ENCODE results near the gene ETV4. TPM values are rescaled to one million over a fixed set of nuclear protein-coding genes. Genes with fewer than 3 reads are reported as not detected.

Gene ETV4
- polyA plus RNA-seq, 2 donors: 4.1 to 7.4 TPM

DNA sequence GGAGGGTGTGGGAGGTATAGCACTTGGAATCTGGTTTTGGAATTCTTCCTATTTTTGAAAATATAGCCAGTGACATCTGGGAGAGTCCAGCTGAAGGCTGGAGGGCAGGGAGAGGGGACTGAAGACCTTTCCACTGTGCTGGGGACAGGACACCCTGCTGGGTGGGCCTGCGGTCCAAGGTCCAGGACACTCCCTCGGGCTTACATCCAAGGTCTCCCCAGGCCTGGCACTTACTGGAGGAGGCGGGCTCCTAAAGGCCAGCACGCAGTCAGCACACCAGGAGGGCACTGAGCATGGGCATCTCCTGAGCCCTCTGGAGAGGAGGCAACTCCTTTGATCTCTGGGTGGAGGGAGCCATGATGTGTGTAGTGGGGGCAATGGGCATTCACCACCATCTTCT is 35.5 kb upstream of the ETV4 start:
- H3K27ac ChIP-seq (ENCODE audit: low read depth in 2 of 2, low read length in 1 of 2): no peak overlapping the region
- no peaks in the 10 kb centered on the region for H3K9me3 ChIP-seq (ENCODE audit: control insufficient read depth in 2 of 2, insufficient read depth in 1 of 2, low read depth in 1 of 2, low read length in 1 of 2)
- H3K4me3 ChIP-seq (ENCODE audit: low read depth in 1 of 2, low read length in 2 of 2): no peak overlapping the region
- no peaks in the 10 kb centered on the region for H3K4me1 ChIP-seq (ENCODE audit: control insufficient read depth in 2 of 2, insufficient read depth in 2 of 2, low read length in 1 of 2)
- WGBS, 2 donors: 73 to 82% methylated on average over 4 of the region's 4 CpGs
- H3K36me3 ChIP-seq (ENCODE audit: control insufficient read depth in 2 of 2, insufficient read depth in 2 of 2, low read length in 1 of 2): no peaks in the 10 kb centered on the region
- no peaks in the 10 kb centered on the region for H3K27me3 ChIP-seq (ENCODE audit: control insufficient read depth in 1 of 2, insufficient read depth in 2 of 2, low read length in 2 of 2)

- no peaks in the 10 kb centered on the region for H3K4me1 ChIP-seq (ENCODE audit: control insufficient read depth in 2 of 2, insufficient read depth in 2 of 2, low read length in 1 of 2)
- WGBS, 2 donors: 74 to 75% methylated on average over 4 of the region's 4 CpGs
- no peak overlapping the region for H3K4me3 ChIP-seq (ENCODE audit: low read depth in 1 of 2, low read length in 2 of 2)
- H3K27me3 ChIP-seq (ENCODE audit: control insufficient read depth in 1 of 2, insufficient read depth in 2 of 2, low read length in 2 of 2): no peaks in the 10 kb centered on the region
- no peak overlapping the region for H3K27ac ChIP-seq (ENCODE audit: low read depth in 2 of 2, low read length in 1 of 2)
- no peaks in the 10 kb centered on the region for H3K9me3 ChIP-seq (ENCODE audit: control insufficient read depth in 2 of 2, insufficient read depth in 1 of 2, low read depth in 1 of 2, low read length in 1 of 2)
- H3K36me3 ChIP-seq (ENCODE audit: control insufficient read depth in 2 of 2, insufficient read depth in 2 of 2, low read length in 1 of 2): no peaks in the 10 kb centered on the region
Observed at GRCh38 chr17:43581130-43581529, 35.0 kb upstream of the ETV4 start.

DNA sequence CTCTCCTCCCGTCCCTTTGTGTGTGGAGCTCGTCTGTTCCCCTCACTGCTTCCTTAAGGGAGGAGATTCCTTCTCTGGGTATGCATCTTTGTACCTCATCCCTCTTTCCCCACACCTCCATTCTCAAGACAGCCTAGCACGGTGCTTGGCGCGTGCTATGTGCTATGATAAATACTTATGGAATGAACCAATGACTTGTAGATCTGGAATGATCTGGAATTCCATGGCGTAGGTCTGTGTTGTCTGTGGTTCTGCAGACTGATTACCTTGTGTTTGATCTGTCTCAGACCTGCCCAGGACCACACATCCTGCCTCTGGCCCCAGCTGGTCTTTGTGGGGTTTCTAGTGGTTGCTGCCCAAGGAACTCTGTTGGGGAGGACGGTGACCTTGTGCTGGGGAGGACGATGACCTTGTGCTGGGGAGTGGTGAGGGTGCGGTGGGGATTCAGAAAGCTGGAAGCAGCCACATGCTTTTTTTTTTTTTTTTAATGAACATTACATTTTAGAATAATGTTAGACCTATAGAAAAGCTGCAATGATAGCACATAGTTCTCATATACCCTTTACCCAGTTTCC is 33.5 kb upstream of the ETV4 start:
- no peaks in the 10 kb centered on the region for H3K4me1 ChIP-seq (ENCODE audit: control insufficient read depth in 2 of 2, insufficient read depth in 2 of 2, low read length in 1 of 2)
- H3K4me3 ChIP-seq (ENCODE audit: low read depth in 1 of 2, low read length in 2 of 2): no peak overlapping the region
- 64 to 67% methylated on average over 9 of the region's 9 CpGs for WGBS, 2 donors
- no peak overlapping the region for H3K27ac ChIP-seq (ENCODE audit: low read depth in 2 of 2, low read length in 1 of 2)
- H3K27me3 ChIP-seq (ENCODE audit: control insufficient read depth in 1 of 2, insufficient read depth in 2 of 2, low read length in 2 of 2): no peaks in the 10 kb centered on the region
- H3K36me3 ChIP-seq (ENCODE audit: control insufficient read depth in 2 of 2, insufficient read depth in 2 of 2, low read length in 1 of 2): no peaks in the 10 kb centered on the region
- H3K9me3 ChIP-seq (ENCODE audit: control insufficient read depth in 2 of 2, insufficient read depth in 1 of 2, low read depth in 1 of 2, low read length in 1 of 2): no peaks in the 10 kb centered on the region

- H3K27ac ChIP-seq (ENCODE audit: low read depth in 2 of 2, low read length in 1 of 2): no peak overlapping the region
- 17 to 29% methylated on average over 13 of the region's 13 CpGs for whole genome bisulfite sequencing, 2 donors
Observed at GRCh38 chr17:43578699-43579565, 32.8 kb upstream of the ETV4 start.

DNA sequence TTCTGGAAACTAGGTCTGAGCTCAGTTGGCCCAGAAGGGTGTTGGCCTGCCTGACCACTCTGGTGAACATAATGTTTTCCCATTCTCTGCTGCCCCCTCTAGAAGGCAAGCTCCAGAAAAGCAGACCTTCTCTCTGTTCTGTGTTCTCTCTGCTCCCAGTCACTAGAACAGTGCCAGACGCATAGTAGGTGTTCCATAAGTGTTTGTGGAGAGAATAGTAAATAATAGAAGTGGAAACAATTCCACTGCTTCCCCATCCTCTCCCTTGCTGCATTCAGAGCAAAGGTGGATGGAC is 32.2 kb upstream of the ETV4 start:
- H3K4me1 ChIP-seq (ENCODE audit: control insufficient read depth in 2 of 2, insufficient read depth in 2 of 2, low read length in 1 of 2): no peaks in the 10 kb centered on the region
- WGBS, 2 donors: 78 to 79% methylated on average over 1 of the region's 1 CpG
- no peaks in the 10 kb centered on the region for H3K36me3 ChIP-seq (ENCODE audit: control insufficient read depth in 2 of 2, insufficient read depth in 2 of 2, low read length in 1 of 2)
- H3K4me3 ChIP-seq (ENCODE audit: low read depth in 1 of 2, low read length in 2 of 2): no peak overlapping the region
- peaks cover 0 to 2% of the 10 kb centered on the region in 2 donors for H3K27me3 ChIP-seq (ENCODE audit: control insufficient read depth in 1 of 2, insufficient read depth in 2 of 2, low read length in 2 of 2)
- H3K9me3 ChIP-seq (ENCODE audit: control insufficient read depth in 2 of 2, insufficient read depth in 1 of 2, low read depth in 1 of 2, low read length in 1 of 2): no peaks in the 10 kb centered on the region
- no peak overlapping the region for H3K27ac ChIP-seq (ENCODE audit: low read depth in 2 of 2, low read length in 1 of 2)

More at GRCh38 chr17:43578699-43579565, 32.8 kb upstream of the ETV4 start:
- Histone ChIP-seq H3K4me1 (ENCODE audit: control insufficient read depth in 2 of 2, insufficient read depth in 2 of 2, low read length in 1 of 2) (no peaks in the 10 kb centered on the region), H3K36me3 (ENCODE audit: control insufficient read depth in 2 of 2, insufficient read depth in 2 of 2, low read length in 1 of 2) (no peaks in the 10 kb centered on the region), H3K27me3 (ENCODE audit: control insufficient read depth in 1 of 2, insufficient read depth in 2 of 2, low read length in 2 of 2) (peaks cover 0 to under 1% of the 10 kb centered on the region in 2 donors), H3K4me3 (ENCODE audit: low read depth in 1 of 2, low read length in 2 of 2) (no peak overlapping the region), H3K9me3 (ENCODE audit: control insufficient read depth in 2 of 2, insufficient read depth in 1 of 2, low read depth in 1 of 2, low read length in 1 of 2) (no peaks in the 10 kb centered on the region)

DNA sequence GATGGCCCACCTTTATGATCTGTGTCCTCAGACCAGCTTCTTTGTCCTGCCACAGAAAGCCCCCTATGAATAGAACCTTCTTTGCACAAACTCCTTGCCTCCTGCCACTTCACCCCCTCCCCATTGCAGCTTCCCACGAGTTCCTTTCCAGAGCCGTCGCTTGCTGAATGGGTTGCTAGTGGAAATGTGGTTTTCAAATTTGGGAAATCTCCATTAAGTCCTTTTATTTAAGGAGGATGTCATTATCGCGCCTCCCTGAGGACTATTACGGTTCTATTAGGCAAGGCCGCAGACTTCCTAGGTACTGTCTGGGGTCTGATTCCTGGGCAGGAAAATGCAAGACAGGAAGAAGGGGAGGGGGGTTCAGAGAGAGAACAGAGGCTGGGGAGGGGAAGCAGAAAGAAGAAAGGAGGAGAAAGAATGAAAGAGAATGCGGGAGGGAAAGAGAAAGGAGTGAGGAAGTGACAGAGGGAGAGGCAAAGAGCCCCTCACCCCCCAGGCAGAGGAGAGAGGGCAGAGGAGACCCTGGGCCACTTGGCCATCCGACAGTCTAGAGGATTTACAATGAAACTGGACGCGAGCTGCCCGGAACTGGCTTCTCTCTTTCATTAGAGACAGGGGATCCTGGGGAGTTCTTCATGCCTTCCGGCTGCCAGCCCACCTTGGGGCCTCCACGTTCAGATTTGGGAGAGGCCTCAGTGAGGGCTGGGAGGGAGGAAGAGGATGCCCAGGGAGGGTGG is 31.7 kb upstream of the ETV4 start:
- peaks cover 0 to 2% of the 10 kb centered on the region in 2 donors for H3K27me3 ChIP-seq (ENCODE audit: control insufficient read depth in 1 of 2, insufficient read depth in 2 of 2, low read length in 2 of 2)
- H3K36me3 ChIP-seq (ENCODE audit: control insufficient read depth in 2 of 2, insufficient read depth in 2 of 2, low read length in 1 of 2): no peaks in the 10 kb centered on the region
- 79 to 85% methylated on average over 14 of the region's 14 CpGs for WGBS, 2 donors
- no peaks in the 10 kb centered on the region for H3K9me3 ChIP-seq (ENCODE audit: control insufficient read depth in 2 of 2, insufficient read depth in 1 of 2, low read depth in 1 of 2, low read length in 1 of 2)
- no peaks in the 10 kb centered on the region for H3K4me1 ChIP-seq (ENCODE audit: control insufficient read depth in 2 of 2, insufficient read depth in 2 of 2, low read length in 1 of 2)
- no peak overlapping the region for H3K27ac ChIP-seq (ENCODE audit: low read depth in 2 of 2, low read length in 1 of 2)
- no peak overlapping the region for H3K4me3 ChIP-seq (ENCODE audit: low read depth in 1 of 2, low read length in 2 of 2)

- Histone ChIP-seq H3K9me3 (ENCODE audit: control insufficient read depth in 2 of 2, insufficient read depth in 1 of 2, low read depth in 1 of 2, low read length in 1 of 2) (no peaks in the 10 kb centered on the region), H3K4me1 (ENCODE audit: control insufficient read depth in 2 of 2, insufficient read depth in 2 of 2, low read length in 1 of 2) (no peaks in the 10 kb centered on the region), H3K27ac (ENCODE audit: low read depth in 2 of 2, low read length in 1 of 2) (no peak overlapping the region), H3K36me3 (ENCODE audit: control insufficient read depth in 2 of 2, insufficient read depth in 2 of 2, low read length in 1 of 2) (no peaks in the 10 kb centered on the region), H3K27me3 (ENCODE audit: control insufficient read depth in 1 of 2, insufficient read depth in 2 of 2, low read length in 2 of 2) (peaks cover 0 to 2% of the 10 kb centered on the region in 2 donors), H3K4me3 (ENCODE audit: low read depth in 1 of 2, low read length in 2 of 2) (no peak overlapping the region)
- WGBS, 2 donors: 17% methylated on average over 10 of the region's 10 CpGs
Observed at GRCh38 chr17:43576563-43577229, 30.6 kb upstream of the ETV4 start.

- Histone ChIP-seq H3K27ac (ENCODE audit: low read depth in 2 of 2, low read length in 1 of 2) (no peak overlapping the region), H3K36me3 (ENCODE audit: control insufficient read depth in 2 of 2, insufficient read depth in 2 of 2, low read length in 1 of 2) (no peaks in the 10 kb centered on the region), H3K27me3 (ENCODE audit: control insufficient read depth in 1 of 2, insufficient read depth in 2 of 2, low read length in 2 of 2) (peaks cover 0 to 2% of the 10 kb centered on the region in 2 donors), H3K4me3 (ENCODE audit: low read depth in 1 of 2, low read length in 2 of 2) (no peak overlapping the region), H3K4me1 (ENCODE audit: control insufficient read depth in 2 of 2, insufficient read depth in 2 of 2, low read length in 1 of 2) (no peaks in the 10 kb centered on the region), H3K9me3 (ENCODE audit: control insufficient read depth in 2 of 2, insufficient read depth in 1 of 2, low read depth in 1 of 2, low read length in 1 of 2) (no peaks in the 10 kb centered on the region)
- WGBS, 2 donors: 38 to 39% methylated on average over 5 of the region's 5 CpGs
Observed at GRCh38 chr17:43574896-43575525, 28.9 kb upstream of the ETV4 start.

DNA sequence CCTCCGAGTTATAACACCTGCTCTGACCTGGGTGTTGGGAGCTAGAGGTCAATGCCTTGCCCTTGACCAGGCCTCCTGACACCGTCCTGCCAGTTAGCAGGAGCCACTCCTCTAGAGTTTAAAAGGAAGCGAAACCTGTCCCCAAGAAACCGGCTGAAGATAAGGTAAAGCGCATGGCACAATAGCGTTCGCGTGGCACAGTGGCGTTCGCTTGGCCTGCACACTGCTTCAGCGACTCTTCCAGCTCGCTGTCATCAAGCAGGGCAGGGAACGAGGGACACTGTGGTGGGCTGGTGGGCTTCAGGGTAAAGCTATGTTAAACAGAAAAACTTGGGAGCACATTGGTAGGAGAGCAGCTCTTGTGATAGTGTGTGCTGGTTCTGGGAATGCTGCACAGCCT is 28.2 kb upstream of the ETV4 start:
- 67 to 78% methylated on average over 13 of the region's 13 CpGs for WGBS, 2 donors
- H3K9me3 ChIP-seq (ENCODE audit: control insufficient read depth in 2 of 2, insufficient read depth in 1 of 2, low read depth in 1 of 2, low read length in 1 of 2): no peaks in the 10 kb centered on the region
- no peaks in the 10 kb centered on the region for H3K4me1 ChIP-seq (ENCODE audit: control insufficient read depth in 2 of 2, insufficient read depth in 2 of 2, low read length in 1 of 2)
- H3K27me3 ChIP-seq (ENCODE audit: control insufficient read depth in 1 of 2, insufficient read depth in 2 of 2, low read length in 2 of 2): peaks cover 0 to 2% of the 10 kb centered on the region in 2 donors
- H3K27ac ChIP-seq (ENCODE audit: low read depth in 2 of 2, low read length in 1 of 2): no peak overlapping the region
- H3K36me3 ChIP-seq (ENCODE audit: control insufficient read depth in 2 of 2, insufficient read depth in 2 of 2, low read length in 1 of 2): no peaks in the 10 kb centered on the region
- no peak overlapping the region for H3K4me3 ChIP-seq (ENCODE audit: low read depth in 1 of 2, low read length in 2 of 2)

Measured in esophagus (tissue), 2 donors.